GM12878 (cell line): ENCODE data around the gene PCCA. TPM values are rescaled to one million over a fixed set of nuclear protein-coding genes. Genes with fewer than 3 reads are reported as not detected.

Experiments
- ATAC-seq: fragments of 200-7000 bp; cut with Tn5 transposase; 3 replicates; pipeline ENCODE4 v1.9.1; 2020; ENCODE audit warnings: mild to moderate bottlenecking, moderate library complexity
- BruUV-seq: library from RNA; stranded (reverse); fragments of 400-500 nt; replicated peaks from 2 replicates; lab custom pipeline; 2021; lab: Mats Ljungman, UMichigan
- CTCF ChIA-PET: fragments of 300-600 bp; sonication (Branson Sonifier 250); formaldehyde crosslinking; extraction: SDS; loops from one replicate; lab custom pipeline; 2021; ENCODE audit warnings: inconsistent platforms; lab: Yijun Ruan, JAX
- POLR2A ChIA-PET: fragments of 350-600 bp; formaldehyde crosslinking; extraction: SDS; loops from one replicate; lab custom pipeline; 2021; ENCODE audit warnings: inconsistent platforms; lab: Charles Lee
- RAD21 ChIA-PET: fragments of 300-600 bp; sonication (Branson Sonifier 250); formaldehyde crosslinking; loops from one replicate; lab custom pipeline; 2023; ENCODE audit warnings: antibody characterized with exemption; ENCODE audit not compliant: unreplicated experiment; lab: Charles Lee
- SMC1A ChIA-PET: fragments of 300-600 bp; sonication (Branson Sonifier 250); formaldehyde crosslinking; loops from one replicate; lab custom pipeline; 2023; ENCODE audit not compliant: unreplicated experiment, uncharacterized antibody; lab: Charles Lee
- DNase-seq: peaks from one replicate; pipeline ENCODE4 v3.0.0-alpha.2; 2011; ENCODE audit warnings: low read depth, low spot score
- FAIRE-seq: peaks from 3 replicates; lab custom pipeline; 2011; peaks lifted over from hg19 to GRCh38; lab: Jason Lieb, UNC
- H2AFZ ChIP-seq: 2 replicates; pipeline ENCODE4 v1.6.0; 2011; ENCODE audit warnings: low read depth, low read length, control low read depth; ENCODE audit not compliant: control insufficient read depth
- H3K27ac ChIP-seq: 2 replicates; pipeline ENCODE4 v1.5.1; 2011; ENCODE audit warnings: control low read depth; ENCODE audit not compliant: control insufficient read depth, insufficient read depth
- H3K27me3 ChIP-seq, 2 experiments: replicated peaks in 1 of 2; 2 replicates each; pipeline versions ENCODE4 v1.6.0 to v1.6.1; 2011; ENCODE audit warnings: low read length in 1 of 2; ENCODE audit not compliant: control insufficient read depth in 2 of 2, insufficient read depth in 2 of 2
- H3K36me3 ChIP-seq, 2 experiments: 2 replicates each; pipeline ENCODE4 v1.5.1; 2011; ENCODE audit warnings: low read length in 1 of 2; ENCODE audit not compliant: control insufficient read depth in 2 of 2, insufficient read depth in 2 of 2
- H3K4me1 ChIP-seq: 2 replicates; pipeline ENCODE4 v1.6.1; 2011; ENCODE audit warnings: mild to moderate bottlenecking, low read length, moderate library complexity, mixed read lengths; ENCODE audit not compliant: control insufficient read depth, insufficient read depth
- H3K4me2 ChIP-seq: 2 replicates; pipeline ENCODE4 v1.6.0; 2011; ENCODE audit warnings: control low read depth; ENCODE audit not compliant: control insufficient read depth, insufficient read depth
- H3K4me3 ChIP-seq: fragments of 200-600 bp; sonication (generic); 2 replicates; pipeline ENCODE4 v1.5.1; 2016
- H3K79me2 ChIP-seq: 2 replicates; pipeline ENCODE4 v1.6.0; 2011; ENCODE audit warnings: low read length; ENCODE audit not compliant: control insufficient read depth, insufficient read depth
- H3K9ac ChIP-seq: 2 replicates; pipeline ENCODE4 v1.8.0; 2011; ENCODE audit warnings: low read length, control low read depth, mixed read lengths; ENCODE audit not compliant: control insufficient read depth, insufficient read depth
- H3K9me3 ChIP-seq: replicated peaks from 3 replicates; pipeline ENCODE4 v1.5.1; 2011; ENCODE audit warnings: mild to moderate bottlenecking, low read length; ENCODE audit not compliant: control insufficient read depth, insufficient read depth
- H4K20me1 ChIP-seq: 2 replicates; pipeline ENCODE4 v1.6.0; 2011; ENCODE audit not compliant: control insufficient read depth, insufficient read depth
- ATF3 ChIP-seq: IDR thresholded peaks from 2 replicates; pipeline ENCODE4 v1.6.1; 2011; ENCODE audit warnings: low read depth, mild to moderate bottlenecking, low read length, moderate library complexity, borderline replicate concordance; ENCODE audit errors: extremely low read depth
- BCL3 ChIP-seq: IDR thresholded peaks from 2 replicates; pipeline ENCODE4 v1.6.1; 2011; ENCODE audit warnings: borderline replicate concordance, low read depth, mild to moderate bottlenecking, moderate library complexity, low read length; ENCODE audit not compliant: insufficient read depth, poor library complexity, severe bottlenecking
- E4F1 ChIP-seq: fragments of 450-650 bp; IDR thresholded peaks from 2 replicates; pipeline ENCODE4 v1.6.1; 2018; ENCODE audit warnings: borderline replicate concordance, mild to moderate bottlenecking; ENCODE audit not compliant: partially characterized antibody
- FOXK2 ChIP-seq: fragments of 450-650 bp; IDR thresholded peaks from 2 replicates; pipeline ENCODE4 v1.6.1; 2017; ENCODE audit warnings: mild to moderate bottlenecking, moderate library complexity
- HSF1 ChIP-seq: fragments of 150-350 bp; IDR thresholded peaks from 2 replicates; pipeline ENCODE4 v1.6.1; 2014; ENCODE audit warnings: mild to moderate bottlenecking, low read depth, low read length
- JUND ChIP-seq: IDR thresholded peaks from 2 replicates; pipeline ENCODE4 v1.6.1; 2012; ENCODE audit warnings: low read depth, mild to moderate bottlenecking, low read length, improper control_type of control experiment, moderate library complexity
- KAT2A ChIP-seq: conservative IDR thresholded peaks from 2 replicates; pipeline ENCODE4 v1.6.1; 2011; ENCODE audit warnings: low read depth, low read length; ENCODE audit not compliant: control insufficient read depth
- KDM1A ChIP-seq: fragments of 200-600 bp; sonication (generic); IDR thresholded peaks from 2 replicates; pipeline ENCODE4 v1.6.1; 2016; ENCODE audit warnings: borderline replicate concordance
- NBN ChIP-seq: fragments of 450-650 bp; IDR thresholded peaks from 2 replicates; pipeline ENCODE4 v1.6.1; 2016
- SKIL ChIP-seq: fragments of 450-650 bp; IDR thresholded peaks from 2 replicates; pipeline ENCODE4 v1.6.1; 2017; ENCODE audit warnings: mild to moderate bottlenecking, low read depth, inconsistent platforms; ENCODE audit not compliant: poor library complexity, severe bottlenecking
- STAT1 ChIP-seq: fragments of 450-650 bp; conservative IDR thresholded peaks from 2 replicates; pipeline ENCODE4 v1.6.1; 2014; ENCODE audit warnings: antibody characterized with exemption, mild to moderate bottlenecking
- WGBS: methylation state at CpG from one replicate; pipeline ENCODE4 v1.1.6; 2016; ENCODE audit warnings: low lambda C conversion rate; ENCODE audit not compliant: insufficient replicate concordance, insufficient coverage; ENCODE audit errors: missing lambda C conversion rate; 5-methylcytosine and 5-hydroxymethylcytosine counted together
- in situ Hi-C: fragments of 300-500 bp; cut with MboI; formaldehyde crosslinking; loops from 9 replicates; pipeline ENCODE4 v1.14.3; 2018; ENCODE audit warnings: mixed read lengths
- intact Hi-C: fragments of 100-400 bp; cut with micrococcal nuclease; formaldehyde crosslinking; loops from one replicate; pipeline ENCODE4 v1.14.2; 2022; ENCODE audit not compliant: unreplicated experiment
- polyA plus RNA-seq, 11 experiments: library from polyadenylated mRNA; depleted of rRNA in 4 of 11; unstranded in 6 of 11; stranded (reverse) in 5 of 11; fragments of >200 nt; fragmentation: Nextera tagmentation in 4 of 11; fragmentation: Illumina TruSeq in 1 of 11; extraction: Ambion mirVana in 4 of 11; extraction: Trizol in 1 of 11; gene quantifications; 1 replicate in 1 of 11; 2 replicates in 10 of 11; pipeline versions ENCODE4 v1.2.1 to v1.2.3, GENCODE V29; 2011 to 2016; ENCODE audit warnings: inconsistent platforms in 2 of 11, missing spikeins in 2 of 11, low read depth in 1 of 11
- total RNA-seq, 4 experiments: library from RNA; depleted of rRNA in 3 of 4; stranded (reverse); fragments of >200 nt in 3 of 4; fragmentation: Illumina TruSeq in 1 of 4; extraction: Trizol in 1 of 4; gene quantifications; 2 replicates each; pipeline versions ENCODE4 v1.2.1 to v1.2.3, GENCODE V29; 2013 to 2021

PCCA gene
- total and polyA plus RNA-seq, 10 of the 15 experiments (the other 5 are each of a cell fraction or from before 2014, with no cell fraction given) = 5.9 to 18.2 (median 12.4) TPM

GRCh38 chr13:100314132-100314910 lies 225.4 kb downstream of the PCCA start:
- Histone ChIP-seq H3K4me3 (no peak overlapping the region), H3K27me3 (no peaks in the 10 kb centered on the region), H3K79me2 (no peaks in the 10 kb centered on the region), H2AFZ (no peak overlapping the region), H3K4me1 (no peaks in the 10 kb centered on the region), H3K36me3 (no peaks in the 10 kb centered on the region), H3K27ac (no peak overlapping the region), H3K9ac (no peak overlapping the region), H4K20me1 (no peaks in the 10 kb centered on the region), H3K4me2 (no peak overlapping the region), H3K9me3 (no peaks in the 10 kb centered on the region; the same call in 2 of the 3 replicates)
- no peak for TF ChIP-seq KAT2A
- TF ChIP-seq ATF3 = no peak
- no peak for TF ChIP-seq NBN
- no peak for TF ChIP-seq STAT1
- TF ChIP-seq JUND = no peak
- TF ChIP-seq FOXK2 = no peak
- no peak for TF ChIP-seq BCL3
- no peak for TF ChIP-seq SKIL
- no peak for TF ChIP-seq HSF1
- no peak for TF ChIP-seq E4F1
- TF ChIP-seq KDM1A = no peak
- FAIRE-seq (no peak), DNase-seq (no peak), ATAC-seq (no peak)
- intact Hi-C loops (no loop called here), in situ Hi-C loops (no loop called here)
- SMC1A ChIA-PET = no interaction called here
- no TSS peak for BruUV-seq
- POLR2A ChIA-PET = no interaction called here
- RAD21 ChIA-PET = no interaction called here
- WGBS = 96% methylated on average over 2 of the region's 2 CpGs
- CTCF ChIA-PET = interaction anchor here (0.6 kb wide), 1 partner anchor 808 kb away, joined by 3 read pairs; no protein-coding TSS in a partner anchor
